Neutrophil (primary cell): ENCODE results near the gene PKIG.

Experiments
- H3K27ac ChIP-seq: fragments of 200-600 bp; sonication (generic); 2 replicates; pipeline ENCODE4 v1.5.1; 2016; ENCODE audit warnings: mild to moderate bottlenecking, moderate library complexity
- H3K27me3 ChIP-seq: fragments of 200-600 bp; sonication (generic); 2 replicates; pipeline ENCODE4 v1.6.0; 2016; ENCODE audit warnings: mild to moderate bottlenecking
- H3K36me3 ChIP-seq: fragments of 200-600 bp; sonication (generic); 2 replicates; pipeline ENCODE4 v1.5.1; 2017
- H3K4me1 ChIP-seq, 2 experiments: fragments of 200-600 bp in 1 of 2; sonication (generic) in 1 of 2; 1 replicate in 1 of 2; 2 replicates in 1 of 2; pipeline versions ENCODE4 v1.5.1 to v1.6.1; 2013 to 2016; ENCODE audit warnings: low read depth in 1 of 2, low read length in 1 of 2, mild to moderate bottlenecking in 1 of 2, moderate library complexity in 1 of 2; ENCODE audit not compliant: control insufficient read depth in 1 of 2, insufficient read depth in 1 of 2
- H3K4me3 ChIP-seq, 2 experiments: fragments of 200-600 bp in 1 of 2; sonication (generic) in 1 of 2; 1 replicate in 1 of 2; 2 replicates in 1 of 2; pipeline ENCODE4 v1.5.1; 2013 to 2016; ENCODE audit warnings: low read depth in 1 of 2, low read length in 1 of 2, mild to moderate bottlenecking in 1 of 2, moderate library complexity in 1 of 2
- H3K9me3 ChIP-seq: fragments of 200-600 bp; sonication (generic); 2 replicates; pipeline ENCODE4 v1.5.1; 2016
- CTCF ChIP-seq: fragments of 200-600 bp; sonication (generic); IDR thresholded peaks from 2 replicates; pipeline ENCODE4 v1.5.1; 2016; ENCODE audit warnings: antibody characterized with exemption

PKIG gene

GRCh38 chr20:44596876-44597275, 14.5 kb downstream of the PKIG start:
- no peaks in the 10 kb centered on the region for H3K27me3 ChIP-seq
- no peak overlapping the region for H3K4me3 ChIP-seq
- no peak overlapping the region for H3K27ac ChIP-seq
- no peaks in the 10 kb centered on the region for H3K9me3 ChIP-seq
- no peak for TF ChIP-seq CTCF
- peaks cover 27 to 31% of the 10 kb centered on the region in 2 experiments for H3K4me1 ChIP-seq
- no peaks in the 10 kb centered on the region for H3K36me3 ChIP-seq

GRCh38 chr20:44597516-44597915, 15.1 kb downstream of the PKIG start:
- no peaks in the 10 kb centered on the region for H3K9me3 ChIP-seq
- peak overlapping the region; percentile 68 for H3K27ac ChIP-seq
- H3K27me3 ChIP-seq: no peaks in the 10 kb centered on the region
- H3K4me1 ChIP-seq: peaks cover 27 to 31% of the 10 kb centered on the region in 2 experiments
- H3K36me3 ChIP-seq: no peaks in the 10 kb centered on the region
- TF ChIP-seq CTCF: no peak
- H3K4me3 ChIP-seq: no peak overlapping the region

- Histone ChIP-seq H3K27ac (peak overlapping the region; percentile 68), H3K9me3 (no peaks in the 10 kb centered on the region), H3K36me3 (no peaks in the 10 kb centered on the region), H3K4me3 (no peak overlapping the region), H3K4me1 (peaks cover 27 to 31% of the 10 kb centered on the region in 2 experiments), H3K27me3 (no peaks in the 10 kb centered on the region)
- no peak for TF ChIP-seq CTCF
Observed at GRCh38 chr20:44597930-44598329, 15.6 kb downstream of the PKIG start.

GRCh38 chr20:44598423-44599305, 16.3 kb downstream of the PKIG start:
- H3K27me3 ChIP-seq: no peaks in the 10 kb centered on the region
- TF ChIP-seq CTCF: no peak
- H3K9me3 ChIP-seq: no peaks in the 10 kb centered on the region
- peaks cover 27 to 31% of the 10 kb centered on the region in 2 experiments for H3K4me1 ChIP-seq
- no peaks in the 10 kb centered on the region for H3K36me3 ChIP-seq
- no peak overlapping the region for H3K4me3 ChIP-seq
- peak overlapping the region; percentile 68 for H3K27ac ChIP-seq

GRCh38 chr20:44599715-44600114, 17.3 kb downstream of the PKIG start:
- Histone ChIP-seq H3K27ac (no peak overlapping the region), H3K9me3 (no peaks in the 10 kb centered on the region), H3K4me1 (peaks cover 16 to 27% of the 10 kb centered on the region in 2 experiments), H3K36me3 (no peaks in the 10 kb centered on the region), H3K27me3 (no peaks in the 10 kb centered on the region), H3K4me3 (no peak overlapping the region)
- TF ChIP-seq CTCF: no peak
